Measurements from ENCODE around the gene PKD1L1.

DNA sequence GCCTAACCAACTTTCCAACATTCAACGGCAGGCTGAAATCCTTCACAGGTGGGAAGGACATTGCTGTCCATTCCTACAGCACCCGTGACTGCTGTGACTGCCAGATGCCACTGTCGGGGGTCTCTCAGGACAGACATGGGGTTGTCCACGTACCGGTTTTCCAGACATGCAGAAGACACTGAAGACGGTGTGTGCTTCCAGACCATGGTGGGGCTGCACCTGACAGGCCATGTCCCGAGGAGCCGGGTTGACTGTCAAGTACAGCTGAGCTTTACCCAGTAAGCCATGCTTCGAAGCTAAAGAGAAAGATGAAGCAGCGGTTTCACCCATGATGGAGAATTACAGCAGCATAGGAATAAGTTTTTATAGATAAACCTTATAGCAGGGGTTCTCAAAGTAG lies 70.9 kb downstream of the PKD1L1 start:
- no peak for TF ChIP-seq POLR2AphosphoS5 (IDR thresholded peaks at IDR 0.05; ENCODE audit: borderline replicate concordance, low read depth, low read length)
- no peak for TF ChIP-seq EZH2 (IDR thresholded peaks at IDR 0.05)
